H9 (cell line): Measurements from ENCODE around the gene MAPK8IP1. TPM values are rescaled to one million over a fixed set of nuclear protein-coding genes. Genes with fewer than 3 reads are reported as not detected.

Source experiments
- DNase-seq: peaks from one replicate; pipeline ENCODE4 v3.0.0-alpha.2; 2017
- H2AFZ ChIP-seq: one replicate; pipeline ENCODE4 v1.6.1; 2013; ENCODE audit warnings: mild to moderate bottlenecking, low read length, control low read depth, moderate library complexity
- H2AK5ac ChIP-seq: 2 replicates; pipeline ENCODE4 v1.6.1; 2013; ENCODE audit warnings: low read length, control low read depth, mixed read lengths; ENCODE audit not compliant: insufficient read length
- H2BK120ac ChIP-seq: one replicate; pipeline ENCODE4 v1.6.1; 2013; ENCODE audit warnings: low read depth, mild to moderate bottlenecking, low read length, control low read depth, inconsistent platforms; ENCODE audit not compliant: poor library complexity, severe bottlenecking
- H2BK12ac ChIP-seq: 2 replicates; pipeline ENCODE4 v1.6.1; 2013; ENCODE audit warnings: low read length, control low read depth, mixed read lengths, low read depth; ENCODE audit not compliant: insufficient read length
- H2BK15ac ChIP-seq: 2 replicates; pipeline ENCODE4 v1.6.1; 2013; ENCODE audit warnings: low read depth, low read length, control low read depth
- H2BK20ac ChIP-seq: one replicate; pipeline ENCODE4 v1.6.1; 2013; ENCODE audit warnings: low read depth, mild to moderate bottlenecking, low read length, control low read depth, inconsistent platforms; ENCODE audit not compliant: poor library complexity, severe bottlenecking
- H2BK5ac ChIP-seq: 2 replicates; pipeline ENCODE4 v1.6.1; 2013; ENCODE audit warnings: low read length, control low read depth, mixed read lengths; ENCODE audit not compliant: insufficient read length
- H3K14ac ChIP-seq: 2 replicates; pipeline ENCODE4 v1.6.1; 2013; ENCODE audit warnings: low read length, control low read depth; ENCODE audit not compliant: insufficient read depth
- H3K18ac ChIP-seq: 2 replicates; pipeline ENCODE4 v1.6.1; 2013; ENCODE audit warnings: low read depth, mild to moderate bottlenecking, mixed read lengths, low read length, control low read depth; ENCODE audit not compliant: insufficient read length
- H3K23ac ChIP-seq: 2 replicates; pipeline ENCODE4 v1.6.1; 2013; ENCODE audit warnings: low read length, control low read depth, mixed read lengths, low read depth; ENCODE audit not compliant: insufficient read length
- H3K23me2 ChIP-seq: 2 replicates; pipeline ENCODE4 v1.6.1; 2013; ENCODE audit warnings: low read depth, mild to moderate bottlenecking, mixed read lengths, low read length, control low read depth; ENCODE audit not compliant: insufficient read length, poor library complexity, severe bottlenecking
- H3K27ac ChIP-seq: 2 replicates; pipeline ENCODE4 v1.5.1; 2013; ENCODE audit warnings: low read length, control low read depth, mixed read lengths, low read depth; ENCODE audit not compliant: insufficient read length
- H3K27me3 ChIP-seq: 2 replicates; pipeline ENCODE4 v1.6.1; 2013; ENCODE audit warnings: low read length, control low read depth, inconsistent platforms; ENCODE audit not compliant: insufficient read depth
- H3K4ac ChIP-seq: 2 replicates; pipeline ENCODE4 v1.6.1; 2013; ENCODE audit warnings: low read depth, mild to moderate bottlenecking, control low read depth, inconsistent platforms, low read length, moderate library complexity
- H3K4me1 ChIP-seq: 2 replicates; pipeline ENCODE4 v1.6.1; 2013; ENCODE audit warnings: low read length, control low read depth, inconsistent platforms; ENCODE audit not compliant: insufficient read depth
- H3K4me2 ChIP-seq: 2 replicates; pipeline ENCODE4 v1.6.1; 2013; ENCODE audit warnings: low read length, control low read depth, mixed read lengths; ENCODE audit not compliant: insufficient read length, insufficient read depth
- H3K56ac ChIP-seq: 2 replicates; pipeline ENCODE4 v1.6.1; 2013; ENCODE audit warnings: low read depth, mild to moderate bottlenecking, mixed read lengths, low read length, control low read depth; ENCODE audit not compliant: insufficient read length
- H3K79me1 ChIP-seq: 2 replicates; pipeline ENCODE4 v1.6.1; 2013; ENCODE audit warnings: low read depth, mild to moderate bottlenecking, moderate library complexity, low read length, control low read depth, inconsistent platforms; ENCODE audit not compliant: insufficient read depth, poor library complexity, severe bottlenecking
- H3K79me2 ChIP-seq: 2 replicates; pipeline ENCODE4 v1.6.1; 2013; ENCODE audit warnings: low read length, control low read depth, inconsistent platforms; ENCODE audit not compliant: insufficient read depth
- H3K9ac ChIP-seq: 2 replicates; pipeline ENCODE4 v1.6.1; 2013; ENCODE audit warnings: low read length, control low read depth, mixed read lengths; ENCODE audit not compliant: insufficient read length; ENCODE audit errors: extremely low read depth
- H3K9me3 ChIP-seq: one replicate; pipeline ENCODE4 v1.6.1; 2013; ENCODE audit warnings: low read depth, low read length, inconsistent platforms; ENCODE audit not compliant: control insufficient read depth
- H3T11ph ChIP-seq: one replicate; pipeline ENCODE4 v1.6.1; 2013; ENCODE audit warnings: mild to moderate bottlenecking, low read length, control low read depth, inconsistent platforms
- H4K20me1 ChIP-seq: one replicate; pipeline ENCODE4 v1.6.1; 2013; ENCODE audit not compliant: control insufficient read depth, insufficient read length, insufficient read depth
- H4K5ac ChIP-seq: 2 replicates; pipeline ENCODE4 v1.6.1; 2013; ENCODE audit warnings: low read depth, mild to moderate bottlenecking, mixed read lengths, low read length, control low read depth; ENCODE audit not compliant: insufficient read length
- H4K8ac ChIP-seq: replicated peaks from 2 replicates; pipeline ENCODE4 v1.6.1; 2013; ENCODE audit warnings: low read length, control low read depth, mixed read lengths, low read depth; ENCODE audit not compliant: insufficient read length
- H4K91ac ChIP-seq: 2 replicates; pipeline ENCODE4 v1.6.1; 2013; ENCODE audit warnings: low read depth, mild to moderate bottlenecking, moderate library complexity, mixed read lengths, low read length, control low read depth; ENCODE audit not compliant: insufficient read length
- H3K27ac Mint-ChIP-seq, 3 experiments: 2 replicates in 2 of 3; 3 replicates in 1 of 3; pipeline ENCODE4 v1.8.0; 2020 to 2021; ENCODE audit warnings: mixed read lengths in 3 of 3, mild to moderate bottlenecking in 1 of 3, moderate library complexity in 1 of 3
- H3K27me3 Mint-ChIP-seq: 2 replicates; pipeline ENCODE4 v1.8.0; 2021; ENCODE audit warnings: low read depth, mild to moderate bottlenecking, moderate library complexity, mixed read lengths
- H3K36me3 Mint-ChIP-seq, 3 experiments: 2 replicates in 2 of 3; 3 replicates in 1 of 3; pipeline ENCODE4 v1.8.0; 2020 to 2021; ENCODE audit warnings: low read depth in 3 of 3, mixed read lengths in 3 of 3; ENCODE audit not compliant: insufficient read depth in 1 of 3
- H3K4me1 Mint-ChIP-seq, 2 experiments: 2 replicates each; pipeline ENCODE4 v1.8.0; 2020; ENCODE audit warnings: mixed read lengths in 2 of 2
- H3K4me3 Mint-ChIP-seq, 2 experiments: 2 replicates in 1 of 2; 3 replicates in 1 of 2; pipeline ENCODE4 v1.8.0; 2020 to 2021; ENCODE audit warnings: mild to moderate bottlenecking in 2 of 2, mixed read lengths in 2 of 2, moderate library complexity in 1 of 2
- H3K9me3 Mint-ChIP-seq, 2 experiments: 2 replicates in 1 of 2; 3 replicates in 1 of 2; pipeline ENCODE4 v1.8.0; 2020; ENCODE audit warnings: mild to moderate bottlenecking in 2 of 2, mixed read lengths in 2 of 2, moderate library complexity in 1 of 2
- CTCF ChIP-seq: fragments of 200-600 bp; sonication (generic); conservative IDR thresholded peaks from 3 replicates; pipeline ENCODE4 v1.8.0; 2021; ENCODE audit warnings: antibody characterized with exemption, mild to moderate bottlenecking
- WGBS: extraction: QIAGEN DNeasy Blood & Tissue Kit; methylation state at CpG from one replicate; pipeline ENCODE4 v1.1.7; 2013; ENCODE audit warnings: missing lambda C conversion rate, low lambda C conversion rate, mixed read lengths; ENCODE audit not compliant: insufficient read length; ENCODE audit errors: extremely low coverage; 5-methylcytosine and 5-hydroxymethylcytosine counted together
- total RNA-seq: library from RNA; stranded (reverse); gene quantifications from 2 replicates; pipeline ENCODE4 v1.2.1, GENCODE V29; 2021

The MAPK8IP1 gene
- total RNA-seq, 1 experiment from 2014 or later: 30.2 TPM

DNA sequence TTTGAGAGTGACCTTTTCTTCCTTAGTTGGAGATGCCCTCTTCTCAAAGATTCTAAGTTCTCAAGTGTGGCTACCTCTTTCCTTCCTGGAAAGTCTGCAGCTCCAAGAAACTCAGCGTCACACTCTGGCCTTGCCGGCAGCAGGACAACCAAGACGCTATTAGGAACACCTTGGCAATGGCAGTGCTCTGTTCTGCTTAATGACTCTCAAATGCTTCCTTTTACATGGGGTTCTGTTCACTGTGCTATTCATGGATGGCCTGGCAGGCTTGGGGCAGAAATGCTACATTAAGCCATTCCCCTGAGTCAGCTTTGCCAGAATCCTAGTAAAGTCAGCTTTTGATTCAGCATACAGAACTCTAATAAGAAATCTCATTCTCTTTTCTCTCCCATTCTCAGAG, 62.9 kb downstream of the MAPK8IP1 start:
- no peak overlapping the region for H4K8ac ChIP-seq
- no peak for TF ChIP-seq CTCF
- H3K9me3 ChIP-seq: no peaks in the 10 kb centered on the region
- no peak overlapping the region for H2BK20ac ChIP-seq
- no peak overlapping the region for H3K18ac ChIP-seq
- H3K23ac ChIP-seq: no peak overlapping the region
- no peak overlapping the region for H3K4me3 Mint-ChIP-seq
- H3K27ac ChIP-seq: no peak overlapping the region
- peak overlapping the region in 1 of 3 experiments; percentile 73; a peak in 1 of 7 replicates for H3K27ac Mint-ChIP-seq
- no peaks in the 10 kb centered on the region for H3K27me3 ChIP-seq
- no peak overlapping the region for H3K4me2 ChIP-seq
- no peak overlapping the region for H4K91ac ChIP-seq
- H3K9me3 Mint-ChIP-seq: no peaks in the 10 kb centered on the region
- DNase-seq: no peak
- H4K5ac ChIP-seq: no peak overlapping the region
- no peak overlapping the region for H2BK5ac ChIP-seq
- H3K14ac ChIP-seq: no peak overlapping the region
- no peak overlapping the region for H3T11ph ChIP-seq
- no peak overlapping the region for H2AFZ ChIP-seq
- no peaks in the 10 kb centered on the region for H3K4me1 ChIP-seq
- no peaks in the 10 kb centered on the region for H3K79me1 ChIP-seq
- H3K23me2 ChIP-seq: no peaks in the 10 kb centered on the region
- no peak overlapping the region for H3K9ac ChIP-seq
- H2BK12ac ChIP-seq: no peak overlapping the region
- H3K4ac ChIP-seq: no peak overlapping the region
- H3K79me2 ChIP-seq: no peaks in the 10 kb centered on the region
- H3K4me1 Mint-ChIP-seq: no peaks in the 10 kb centered on the region
- peaks cover 9 to 68% (median 34%) of the 10 kb centered on the region in 3 experiments; a peak in 5 of 7 replicates for H3K36me3 Mint-ChIP-seq
- no peak overlapping the region for H2AK5ac ChIP-seq
- no peak overlapping the region for H2BK15ac ChIP-seq
- WGBS: no CpG with 5 or more reads among the region's 3 CpGs
- no peak overlapping the region for H3K56ac ChIP-seq
- no peaks in the 10 kb centered on the region for H3K27me3 Mint-ChIP-seq
- no peak overlapping the region for H2BK120ac ChIP-seq
- H4K20me1 ChIP-seq: no peaks in the 10 kb centered on the region
